Measurements from ENCODE around the gene SLC20A1. TPM values are rescaled to one million over a fixed set of nuclear protein-coding genes. Genes with fewer than 3 reads are reported as not detected.
A peak's percentile ranks its signal among the peaks of the same experiment; 100 is the strongest.

The SLC20A1 gene
- polyA plus RNA-seq, 2 donors = 10.1 to 10.4 TPM

DNA sequence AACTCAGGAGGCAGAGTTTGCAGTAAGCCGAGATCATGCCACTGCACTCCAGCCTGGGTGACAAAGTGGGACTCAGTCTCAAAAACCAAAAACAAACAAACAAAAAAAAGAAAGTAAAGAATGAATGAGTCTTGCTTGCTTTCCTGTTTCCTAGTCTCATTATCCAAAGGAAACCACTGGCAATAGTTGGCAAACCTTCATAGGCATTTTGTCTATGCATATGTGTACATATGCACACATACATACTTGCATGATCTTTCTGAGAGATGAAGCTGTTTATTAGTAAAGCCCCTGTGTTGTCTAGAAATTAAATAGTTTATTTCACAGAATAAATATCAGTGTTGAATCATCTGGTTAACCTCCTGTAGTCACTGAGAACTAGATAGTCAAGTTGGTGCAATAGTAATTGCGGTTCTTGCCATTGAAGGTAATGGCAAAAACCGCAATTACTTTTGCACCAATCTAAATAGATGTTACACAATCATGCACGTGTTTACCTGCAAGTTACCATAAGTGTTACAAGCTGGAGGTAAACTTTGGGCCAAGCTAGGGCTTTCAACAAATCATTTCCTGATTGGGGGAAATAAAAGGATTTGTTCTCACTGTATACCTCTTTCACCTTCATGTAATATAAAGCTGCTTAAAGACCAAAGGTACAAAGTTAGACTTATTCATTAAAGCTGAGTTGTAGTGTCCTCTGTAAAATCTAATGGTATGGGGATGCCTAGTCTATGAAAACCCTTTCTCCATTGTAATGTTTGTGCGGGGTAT, 24.7 kb downstream of the SLC20A1 start:
- Histone ChIP-seq H3K27ac (ENCODE audit: low read depth in 2 of 2, low read length in 1 of 2) (no peak overlapping the region), H3K36me3 (ENCODE audit: control insufficient read depth in 2 of 2, insufficient read depth in 2 of 2, low read length in 1 of 2) (no peaks in the 10 kb centered on the region), H3K9me3 (ENCODE audit: control insufficient read depth in 2 of 2, insufficient read depth in 1 of 2, low read depth in 1 of 2, low read length in 1 of 2) (no peaks in the 10 kb centered on the region), H3K4me3 (ENCODE audit: low read depth in 1 of 2, low read length in 2 of 2) (no peak overlapping the region), H3K4me1 (ENCODE audit: control insufficient read depth in 2 of 2, insufficient read depth in 2 of 2, low read length in 1 of 2) (no peaks in the 10 kb centered on the region), H3K27me3 (ENCODE audit: control insufficient read depth in 1 of 2, insufficient read depth in 2 of 2, low read length in 2 of 2) (no peaks in the 10 kb centered on the region)
- 85% methylated on average over 5 of the region's 5 CpGs for WGBS, 2 donors

- Histone ChIP-seq H3K4me1 (ENCODE audit: control insufficient read depth in 2 of 2, insufficient read depth in 2 of 2, low read length in 1 of 2) (no peaks in the 10 kb centered on the region), H3K4me3 (ENCODE audit: low read depth in 1 of 2, low read length in 2 of 2) (no peak overlapping the region), H3K27ac (ENCODE audit: low read depth in 2 of 2, low read length in 1 of 2) (no peak overlapping the region), H3K36me3 (ENCODE audit: control insufficient read depth in 2 of 2, insufficient read depth in 2 of 2, low read length in 1 of 2) (no peaks in the 10 kb centered on the region), H3K27me3 (ENCODE audit: control insufficient read depth in 1 of 2, insufficient read depth in 2 of 2, low read length in 2 of 2) (no peaks in the 10 kb centered on the region), H3K9me3 (ENCODE audit: control insufficient read depth in 2 of 2, insufficient read depth in 1 of 2, low read depth in 1 of 2, low read length in 1 of 2) (no peaks in the 10 kb centered on the region)
- WGBS, 2 donors = 85% methylated on average over 2 of the region's 2 CpGs
These were observed 26.1 kb downstream of the SLC20A1 start for GRCh38 chr2:112671801-112672200.

- Histone ChIP-seq H3K27ac (ENCODE audit: low read depth in 2 of 2, low read length in 1 of 2) (no peak overlapping the region), H3K27me3 (ENCODE audit: control insufficient read depth in 1 of 2, insufficient read depth in 2 of 2, low read length in 2 of 2) (no peaks in the 10 kb centered on the region), H3K9me3 (ENCODE audit: control insufficient read depth in 2 of 2, insufficient read depth in 1 of 2, low read depth in 1 of 2, low read length in 1 of 2) (no peaks in the 10 kb centered on the region), H3K36me3 (ENCODE audit: control insufficient read depth in 2 of 2, insufficient read depth in 2 of 2, low read length in 1 of 2) (no peaks in the 10 kb centered on the region), H3K4me1 (ENCODE audit: control insufficient read depth in 2 of 2, insufficient read depth in 2 of 2, low read length in 1 of 2) (no peaks in the 10 kb centered on the region), H3K4me3 (ENCODE audit: low read depth in 1 of 2, low read length in 2 of 2) (no peak overlapping the region)
- WGBS, 2 donors = 92 to 97% methylated on average over 1 of the region's 1 CpG
These were observed 27.3 kb downstream of the SLC20A1 start for GRCh38 chr2:112673008-112673407.

DNA sequence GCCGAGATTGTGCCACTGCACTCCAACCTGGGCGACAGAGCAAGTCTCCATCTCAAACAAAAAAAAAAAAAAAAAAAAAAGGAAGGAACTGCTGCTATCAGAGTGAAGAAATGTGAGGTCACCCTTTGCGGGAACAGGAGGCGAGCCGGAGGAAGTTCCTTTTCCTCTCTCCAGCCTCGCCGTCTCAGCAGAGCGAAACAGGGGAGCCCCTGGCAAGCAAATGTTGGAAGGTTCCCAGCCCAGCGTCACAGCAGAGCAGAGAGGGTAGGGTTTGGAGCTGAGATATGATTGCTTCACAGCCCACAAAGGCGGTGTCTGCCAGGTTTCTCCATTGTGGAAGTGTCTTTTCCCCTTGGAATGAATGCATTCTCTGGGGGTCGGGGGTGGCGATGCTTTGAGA, 28.5 kb downstream of the SLC20A1 start:
- 53 to 72% methylated on average over 12 of the region's 12 CpGs for WGBS, 2 donors
- Histone ChIP-seq H3K9me3 (ENCODE audit: control insufficient read depth in 2 of 2, insufficient read depth in 1 of 2, low read depth in 1 of 2, low read length in 1 of 2) (no peaks in the 10 kb centered on the region), H3K4me1 (ENCODE audit: control insufficient read depth in 2 of 2, insufficient read depth in 2 of 2, low read length in 1 of 2) (no peaks in the 10 kb centered on the region), H3K27ac (ENCODE audit: low read depth in 2 of 2, low read length in 1 of 2) (no peak overlapping the region), H3K36me3 (ENCODE audit: control insufficient read depth in 2 of 2, insufficient read depth in 2 of 2, low read length in 1 of 2) (no peaks in the 10 kb centered on the region), H3K4me3 (ENCODE audit: low read depth in 1 of 2, low read length in 2 of 2) (no peak overlapping the region), H3K27me3 (ENCODE audit: control insufficient read depth in 1 of 2, insufficient read depth in 2 of 2, low read length in 2 of 2) (no peaks in the 10 kb centered on the region)

GRCh38 chr2:112679484-112679883, 33.7 kb downstream of the SLC20A1 start:
- H3K27me3 ChIP-seq (ENCODE audit: control insufficient read depth in 1 of 2, insufficient read depth in 2 of 2, low read length in 2 of 2) = no peaks in the 10 kb centered on the region
- H3K4me3 ChIP-seq (ENCODE audit: low read depth in 1 of 2, low read length in 2 of 2) = no peak overlapping the region
- WGBS, 2 donors = 27 to 42% methylated on average over 3 of the region's 3 CpGs
- H3K36me3 ChIP-seq (ENCODE audit: control insufficient read depth in 2 of 2, insufficient read depth in 2 of 2, low read length in 1 of 2) = no peaks in the 10 kb centered on the region
- H3K4me1 ChIP-seq (ENCODE audit: control insufficient read depth in 2 of 2, insufficient read depth in 2 of 2, low read length in 1 of 2) = peaks cover 0 to 5% of the 10 kb centered on the region in 2 donors
- H3K9me3 ChIP-seq (ENCODE audit: control insufficient read depth in 2 of 2, insufficient read depth in 1 of 2, low read depth in 1 of 2, low read length in 1 of 2) = no peaks in the 10 kb centered on the region
- peak overlapping the region in 1 of 2 donors; percentile 52 for H3K27ac ChIP-seq (ENCODE audit: low read depth in 2 of 2, low read length in 1 of 2)

GRCh38 chr2:112680666-112681101, 34.9 kb downstream of the SLC20A1 start:
- Histone ChIP-seq H3K4me3 (ENCODE audit: low read depth in 1 of 2, low read length in 2 of 2) (peak overlapping the region in 1 of 2 donors; percentile 7), H3K27me3 (ENCODE audit: control insufficient read depth in 1 of 2, insufficient read depth in 2 of 2, low read length in 2 of 2) (no peaks in the 10 kb centered on the region), H3K27ac (ENCODE audit: low read depth in 2 of 2, low read length in 1 of 2) (no peak overlapping the region), H3K36me3 (ENCODE audit: control insufficient read depth in 2 of 2, insufficient read depth in 2 of 2, low read length in 1 of 2) (no peaks in the 10 kb centered on the region), H3K9me3 (ENCODE audit: control insufficient read depth in 2 of 2, insufficient read depth in 1 of 2, low read depth in 1 of 2, low read length in 1 of 2) (no peaks in the 10 kb centered on the region), H3K4me1 (ENCODE audit: control insufficient read depth in 2 of 2, insufficient read depth in 2 of 2, low read length in 1 of 2) (peaks cover 0 to 5% of the 10 kb centered on the region in 2 donors)
- 48 to 59% methylated on average over 5 of the region's 5 CpGs for WGBS, 2 donors

GRCh38 chr2:112682101-112682500, 36.4 kb downstream of the SLC20A1 start:
- 88% methylated on average over 7 of the region's 7 CpGs for WGBS, 2 donors
- Histone ChIP-seq H3K36me3 (ENCODE audit: control insufficient read depth in 2 of 2, insufficient read depth in 2 of 2, low read length in 1 of 2) (no peaks in the 10 kb centered on the region), H3K4me3 (ENCODE audit: low read depth in 1 of 2, low read length in 2 of 2) (no peak overlapping the region), H3K27ac (ENCODE audit: low read depth in 2 of 2, low read length in 1 of 2) (no peak overlapping the region), H3K4me1 (ENCODE audit: control insufficient read depth in 2 of 2, insufficient read depth in 2 of 2, low read length in 1 of 2) (peaks cover 0 to 5% of the 10 kb centered on the region in 2 donors), H3K9me3 (ENCODE audit: control insufficient read depth in 2 of 2, insufficient read depth in 1 of 2, low read depth in 1 of 2, low read length in 1 of 2) (no peaks in the 10 kb centered on the region), H3K27me3 (ENCODE audit: control insufficient read depth in 1 of 2, insufficient read depth in 2 of 2, low read length in 2 of 2) (no peaks in the 10 kb centered on the region)

GRCh38 chr2:112683550-112684414, 38.0 kb downstream of the SLC20A1 start:
- Histone ChIP-seq H3K4me3 (ENCODE audit: low read depth in 1 of 2, low read length in 2 of 2) (no peak overlapping the region), H3K36me3 (ENCODE audit: control insufficient read depth in 2 of 2, insufficient read depth in 2 of 2, low read length in 1 of 2) (no peaks in the 10 kb centered on the region), H3K27ac (ENCODE audit: low read depth in 2 of 2, low read length in 1 of 2) (no peak overlapping the region), H3K27me3 (ENCODE audit: control insufficient read depth in 1 of 2, insufficient read depth in 2 of 2, low read length in 2 of 2) (no peaks in the 10 kb centered on the region), H3K9me3 (ENCODE audit: control insufficient read depth in 2 of 2, insufficient read depth in 1 of 2, low read depth in 1 of 2, low read length in 1 of 2) (no peaks in the 10 kb centered on the region), H3K4me1 (ENCODE audit: control insufficient read depth in 2 of 2, insufficient read depth in 2 of 2, low read length in 1 of 2) (peaks cover 0 to 5% of the 10 kb centered on the region in 2 donors)
- 76% methylated on average over 12 of the region's 12 CpGs for WGBS, 2 donors

DNA sequence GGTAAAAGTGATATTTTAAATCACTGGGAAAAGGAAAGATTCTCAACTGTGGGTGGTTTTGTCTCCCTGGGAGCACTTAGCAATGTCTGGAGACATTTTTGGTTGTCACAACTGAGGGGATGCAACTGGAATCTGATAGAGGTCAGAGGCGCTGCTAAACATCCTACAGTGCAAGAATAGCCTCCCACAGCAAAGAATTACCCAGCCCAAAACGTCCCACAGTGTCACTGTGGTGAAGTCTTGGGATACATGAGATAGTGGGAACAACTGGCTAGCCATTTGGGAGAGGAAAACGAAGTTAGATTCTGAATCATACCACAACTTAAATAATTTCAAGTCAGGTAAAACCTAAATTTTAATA, 38.7 kb downstream of the SLC20A1 start:
- no peaks in the 10 kb centered on the region for H3K27me3 ChIP-seq (ENCODE audit: control insufficient read depth in 1 of 2, insufficient read depth in 2 of 2, low read length in 2 of 2)
- H3K4me3 ChIP-seq (ENCODE audit: low read depth in 1 of 2, low read length in 2 of 2) = no peak overlapping the region
- H3K36me3 ChIP-seq (ENCODE audit: control insufficient read depth in 2 of 2, insufficient read depth in 2 of 2, low read length in 1 of 2) = no peaks in the 10 kb centered on the region
- 72 to 76% methylated on average over 3 of the region's 3 CpGs for WGBS, 2 donors
- H3K9me3 ChIP-seq (ENCODE audit: control insufficient read depth in 2 of 2, insufficient read depth in 1 of 2, low read depth in 1 of 2, low read length in 1 of 2) = no peaks in the 10 kb centered on the region
- no peak overlapping the region for H3K27ac ChIP-seq (ENCODE audit: low read depth in 2 of 2, low read length in 1 of 2)
- H3K4me1 ChIP-seq (ENCODE audit: control insufficient read depth in 2 of 2, insufficient read depth in 2 of 2, low read length in 1 of 2) = peaks cover 0 to 5% of the 10 kb centered on the region in 2 donors

All from esophagus (tissue), 2 donors.